Fibroblast of lung (primary cell): ENCODE measurements around the gene CNTNAP5. TPM values are rescaled to one million over a fixed set of nuclear protein-coding genes. Genes with fewer than 3 reads are reported as not detected.

Experiments
- DNase-seq, 2 donors: peaks; one replicate each; pipeline versions ENCODE4 v3.0.0 to v3.0.0-alpha.2; 2010; ENCODE audit warnings: low read depth in 2 of 2
- H2AFZ ChIP-seq: 2 replicates; pipeline ENCODE4 v1.5.1; 2012; ENCODE audit warnings: low read length, control low read depth, inconsistent platforms
- H3K27ac ChIP-seq: 2 replicates; pipeline ENCODE4 v1.5.1; 2011; ENCODE audit warnings: low read length, control low read depth; ENCODE audit not compliant: insufficient read depth
- H3K27me3 ChIP-seq: 2 replicates; pipeline ENCODE4 v1.5.1; 2011; ENCODE audit warnings: mild to moderate bottlenecking, low read length; ENCODE audit not compliant: control insufficient read depth, insufficient read depth
- H3K36me3 ChIP-seq: 2 replicates; pipeline ENCODE4 v1.5.1; 2011; ENCODE audit warnings: low read length; ENCODE audit not compliant: control insufficient read depth, insufficient read depth
- H3K4me1 ChIP-seq: 2 replicates; pipeline ENCODE4 v1.5.1; 2011; ENCODE audit warnings: low read length; ENCODE audit not compliant: control insufficient read depth, insufficient read depth; ENCODE audit errors: extremely low read depth
- H3K4me2 ChIP-seq: 2 replicates; pipeline ENCODE4 v1.5.1; 2011; ENCODE audit warnings: low read length, control low read depth; ENCODE audit not compliant: insufficient read depth; ENCODE audit errors: extremely low read depth
- H3K4me3 ChIP-seq, 4 experiments: fragments of 200-600 bp in 1 of 4; sonication (generic) in 1 of 4; replicated peaks in 1 of 4; 2 replicates each; pipeline ENCODE4 v1.5.1; 2011 to 2016; ENCODE audit warnings: low read length in 4 of 4, low read depth in 3 of 4, mild to moderate bottlenecking in 3 of 4, control low read depth in 2 of 4, inconsistent platforms in 1 of 4, mixed read lengths in 1 of 4; ENCODE audit not compliant: insufficient read depth in 1 of 4; ENCODE audit errors: control extremely low read depth in 1 of 4
- H3K79me2 ChIP-seq: 2 replicates; pipeline ENCODE4 v1.5.1; 2012; ENCODE audit warnings: mild to moderate bottlenecking, low read length, inconsistent platforms; ENCODE audit not compliant: control insufficient read depth, insufficient read depth
- H3K9ac ChIP-seq: 2 replicates; pipeline ENCODE4 v1.5.1; 2011; ENCODE audit warnings: mild to moderate bottlenecking, low read length, control low read depth; ENCODE audit not compliant: insufficient read depth
- H3K9me3 ChIP-seq: 2 replicates; pipeline ENCODE4 v1.5.1; 2012; ENCODE audit warnings: low read depth, low read length; ENCODE audit not compliant: control insufficient read depth, insufficient read depth
- H4K20me1 ChIP-seq: 2 replicates; pipeline ENCODE4 v1.5.1; 2011; ENCODE audit warnings: low read length; ENCODE audit not compliant: control insufficient read depth, insufficient read depth; ENCODE audit errors: extremely low read depth
- EZH2 ChIP-seq: IDR thresholded peaks from 2 replicates; pipeline ENCODE4 v1.5.1; 2012; ENCODE audit warnings: low read length, control low read depth, mild to moderate bottlenecking; ENCODE audit errors: missing control alignments
- polyA plus RNA-seq, 2 donors: library from polyadenylated mRNA; depleted of rRNA in 1 of 2; stranded (reverse) in 1 of 2; unstranded in 1 of 2; fragments of >200 nt; gene quantifications; 2 replicates each; pipeline ENCODE4 v1.2.1, GENCODE V29; 2011 to 2012; ENCODE audit warnings: missing spikeins in 1 of 2
- total RNA-seq: library from RNA; depleted of rRNA; stranded (reverse); fragments of >200 nt; gene quantifications from 2 replicates; pipeline ENCODE4 v1.2.1, GENCODE V29; 2014
- TF ChIP-seq, protein P1 (sequence below), 2 donors: IDR thresholded peaks in 1 of 2; conservative IDR thresholded peaks in 1 of 2; 1 replicate in 1 of 2; 2 replicates in 1 of 2; pipeline ENCODE4 v1.5.1; 2011 to 2012; ENCODE audit warnings: low read length in 2 of 2, control low read depth in 1 of 2, inconsistent platforms in 1 of 2, low read depth in 1 of 2, mild to moderate bottlenecking in 1 of 2

The CNTNAP5 gene
- total and polyA plus RNA-seq, 2 donors (not counting 1 experiment from before 2014, with no cell fraction given) = not detected

DNA sequence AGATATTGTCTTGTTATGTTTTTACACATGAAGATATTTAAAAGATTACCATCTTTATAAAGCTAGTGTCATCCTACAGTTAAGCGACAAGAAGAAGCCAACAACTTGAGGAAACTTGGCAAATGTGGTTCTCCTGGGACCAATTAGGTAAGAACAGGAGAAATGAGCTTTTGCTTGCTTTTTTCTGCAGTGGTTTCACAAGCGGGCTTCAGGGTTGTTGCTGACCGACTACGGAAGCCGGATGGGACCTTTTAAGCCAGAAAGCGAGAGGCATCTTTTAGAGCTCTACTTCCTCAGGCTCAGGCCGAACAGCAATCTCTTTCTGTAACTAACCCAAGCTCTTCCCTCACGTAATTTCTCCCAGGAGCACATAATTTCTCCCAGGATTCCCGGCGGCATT is 256.5 kb downstream of the CNTNAP5 start:
- H3K4me1 ChIP-seq = no peaks in the 10 kb centered on the region
- H3K4me3 ChIP-seq = no peak overlapping the region
- H3K27ac ChIP-seq = no peak overlapping the region
- TF ChIP-seq, protein P1, sequence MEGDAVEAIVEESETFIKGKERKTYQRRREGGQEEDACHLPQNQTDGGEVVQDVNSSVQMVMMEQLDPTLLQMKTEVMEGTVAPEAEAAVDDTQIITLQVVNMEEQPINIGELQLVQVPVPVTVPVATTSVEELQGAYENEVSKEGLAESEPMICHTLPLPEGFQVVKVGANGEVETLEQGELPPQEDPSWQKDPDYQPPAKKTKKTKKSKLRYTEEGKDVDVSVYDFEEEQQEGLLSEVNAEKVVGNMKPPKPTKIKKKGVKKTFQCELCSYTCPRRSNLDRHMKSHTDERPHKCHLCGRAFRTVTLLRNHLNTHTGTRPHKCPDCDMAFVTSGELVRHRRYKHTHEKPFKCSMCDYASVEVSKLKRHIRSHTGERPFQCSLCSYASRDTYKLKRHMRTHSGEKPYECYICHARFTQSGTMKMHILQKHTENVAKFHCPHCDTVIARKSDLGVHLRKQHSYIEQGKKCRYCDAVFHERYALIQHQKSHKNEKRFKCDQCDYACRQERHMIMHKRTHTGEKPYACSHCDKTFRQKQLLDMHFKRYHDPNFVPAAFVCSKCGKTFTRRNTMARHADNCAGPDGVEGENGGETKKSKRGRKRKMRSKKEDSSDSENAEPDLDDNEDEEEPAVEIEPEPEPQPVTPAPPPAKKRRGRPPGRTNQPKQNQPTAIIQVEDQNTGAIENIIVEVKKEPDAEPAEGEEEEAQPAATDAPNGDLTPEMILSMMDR (conservative IDR thresholded peaks at IDR 0.05 in 1 of 2, IDR thresholded peaks at IDR 0.05 in 1 of 2; ENCODE audit: low read depth in 1 of 2, low read length in 2 of 2) = no peak
- TF ChIP-seq EZH2 = no peak
- no peak overlapping the region for H2AFZ ChIP-seq
- no peaks in the 10 kb centered on the region for H3K79me2 ChIP-seq
- no peaks in the 10 kb centered on the region for H3K36me3 ChIP-seq
- H3K9me3 ChIP-seq = no peaks in the 10 kb centered on the region
- DNase-seq = no peak
- no peaks in the 10 kb centered on the region for H4K20me1 ChIP-seq
- no peak overlapping the region for H3K4me2 ChIP-seq
- H3K9ac ChIP-seq = no peak overlapping the region
- H3K27me3 ChIP-seq = no peaks in the 10 kb centered on the region

DNA sequence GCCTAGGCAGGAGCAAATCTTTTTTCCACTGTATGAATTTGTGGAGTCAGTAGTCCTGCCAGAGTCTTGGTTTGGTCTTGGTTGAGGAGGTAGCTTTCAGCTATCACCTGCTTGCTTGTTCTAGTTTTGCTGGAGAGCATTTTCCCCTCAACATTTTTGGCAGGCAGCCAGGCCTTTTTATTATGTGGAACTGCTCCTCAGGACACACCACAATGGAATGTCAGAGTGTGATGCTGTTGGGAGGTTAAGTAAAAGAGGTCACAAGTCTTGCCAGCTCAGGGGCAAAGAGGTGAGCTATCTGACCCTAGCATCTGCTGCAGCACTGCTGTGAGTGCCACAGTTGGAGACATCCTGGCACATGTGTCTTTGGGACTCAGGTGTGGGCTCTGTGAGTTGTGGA is 258.0 kb downstream of the CNTNAP5 start:
- Histone ChIP-seq H2AFZ (no peak overlapping the region), H3K79me2 (no peaks in the 10 kb centered on the region), H3K36me3 (no peaks in the 10 kb centered on the region), H4K20me1 (no peaks in the 10 kb centered on the region), H3K4me1 (no peaks in the 10 kb centered on the region), H3K9ac (no peak overlapping the region), H3K27ac (no peak overlapping the region), H3K4me3 (no peak overlapping the region), H3K27me3 (no peaks in the 10 kb centered on the region), H3K4me2 (no peak overlapping the region), H3K9me3 (no peaks in the 10 kb centered on the region)
- TF ChIP-seq, protein P1 (conservative IDR thresholded peaks at IDR 0.05 in 1 of 2, IDR thresholded peaks at IDR 0.05 in 1 of 2; ENCODE audit: low read depth in 1 of 2, low read length in 2 of 2) = no peak
- no peak for TF ChIP-seq EZH2
- peak; percentile 6 to 12 for DNase-seq

DNA sequence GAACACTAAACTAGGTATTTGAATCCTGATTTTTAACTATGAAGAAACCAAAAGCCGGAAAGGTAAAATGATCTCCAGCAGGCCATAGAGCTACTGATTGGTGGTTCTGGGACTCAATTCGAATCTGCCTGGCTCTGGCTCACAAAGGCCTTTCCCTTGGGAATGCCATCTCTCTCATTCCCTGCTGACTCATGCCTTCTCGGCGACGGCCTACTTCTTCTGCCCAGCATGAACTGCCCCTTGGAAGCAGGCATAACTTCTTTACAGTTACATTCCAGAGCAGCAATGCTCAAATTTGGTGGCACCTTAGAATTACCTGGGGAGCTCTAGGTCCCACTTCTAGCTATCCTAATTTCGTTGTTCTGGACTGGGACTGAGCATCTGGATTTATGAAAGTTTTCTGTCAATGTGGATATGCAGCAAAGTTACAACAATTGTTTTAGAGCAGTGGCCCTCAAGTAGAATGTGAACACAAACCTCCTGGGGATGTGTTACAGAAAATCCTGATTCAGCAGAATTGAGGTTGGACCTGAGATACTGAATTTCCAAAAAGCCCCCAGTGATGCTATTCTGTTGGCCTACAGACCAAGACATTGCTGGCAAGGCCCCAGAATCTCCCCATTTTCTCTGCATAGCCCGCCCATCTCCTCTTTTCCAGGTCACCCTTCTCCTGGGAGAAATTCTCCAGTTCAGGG is 261.1 kb downstream of the CNTNAP5 start:
- Histone ChIP-seq H3K4me3 (no peak overlapping the region), H2AFZ (no peak overlapping the region), H3K79me2 (no peaks in the 10 kb centered on the region), H4K20me1 (no peaks in the 10 kb centered on the region), H3K9me3 (no peaks in the 10 kb centered on the region), H3K9ac (no peak overlapping the region), H3K4me2 (no peak overlapping the region), H3K27me3 (no peaks in the 10 kb centered on the region), H3K36me3 (no peaks in the 10 kb centered on the region), H3K4me1 (no peaks in the 10 kb centered on the region), H3K27ac (no peak overlapping the region)
- TF ChIP-seq, protein P1 (conservative IDR thresholded peaks at IDR 0.05 in 1 of 2, IDR thresholded peaks at IDR 0.05 in 1 of 2; ENCODE audit: low read depth in 1 of 2, low read length in 2 of 2) = no peak
- TF ChIP-seq EZH2 = no peak
- no peak for DNase-seq
